Thymus (tissue), 11 donors: ENCODE results near the gene NOS3. TPM values are rescaled to one million over a fixed set of nuclear protein-coding genes. Genes with fewer than 3 reads are reported as not detected.
A peak's percentile ranks its signal among the peaks of the same experiment; 100 is the strongest.

Experiments
- DNase-seq, 9 donors: peaks; one replicate each; pipeline ENCODE4 v3.0.0-alpha.2; 2013; ENCODE audit warnings: low spot score in 9 of 9, low read depth in 6 of 9, missing footprints in 1 of 9
- H3K27ac ChIP-seq, 2 donors: one replicate each; pipeline ENCODE4 v1.5.1; 2013; ENCODE audit warnings: control low read depth in 1 of 2, low read depth in 1 of 2, low read length in 1 of 2, mild to moderate bottlenecking in 1 of 2, moderate library complexity in 1 of 2
- H3K27me3 ChIP-seq, 2 donors: one replicate each; pipeline ENCODE4 v1.5.1; 2013; ENCODE audit warnings: low read length in 1 of 2; ENCODE audit not compliant: control insufficient read depth in 2 of 2, insufficient read depth in 1 of 2
- H3K36me3 ChIP-seq, 2 donors: one replicate each; pipeline ENCODE4 v1.5.1; 2013; ENCODE audit warnings: low read length in 1 of 2, mild to moderate bottlenecking in 1 of 2, moderate library complexity in 1 of 2; ENCODE audit not compliant: control insufficient read depth in 2 of 2, insufficient read depth in 2 of 2
- H3K4me1 ChIP-seq, 2 donors: one replicate each; pipeline ENCODE4 v1.5.1; 2013; ENCODE audit warnings: low read length in 2 of 2; ENCODE audit not compliant: control insufficient read depth in 2 of 2, insufficient read depth in 2 of 2
- H3K4me3 ChIP-seq, 2 donors: one replicate each; pipeline ENCODE4 v1.5.1; 2013; ENCODE audit warnings: low read length in 2 of 2, control low read depth in 1 of 2, mild to moderate bottlenecking in 1 of 2
- H3K9me3 ChIP-seq, 2 donors: one replicate each; pipeline ENCODE4 v1.5.1; 2013; ENCODE audit warnings: low read length in 1 of 2, mild to moderate bottlenecking in 1 of 2; ENCODE audit not compliant: control insufficient read depth in 2 of 2, insufficient read depth in 1 of 2
- WGBS: extraction: QIAGEN DNeasy Blood & Tissue Kit; methylation state at CpG from one replicate; pipeline ENCODE4 v1.1.7; 2013; 5-methylcytosine and 5-hydroxymethylcytosine counted together
- polyA plus RNA-seq: library from polyadenylated mRNA; stranded (reverse); fragments of 200-250 nt; gene quantifications from one replicate; pipeline ENCODE4 v1.2.3, GENCODE V29; 2013
- total RNA-seq: library from RNA; stranded (reverse); fragments of 120-200 nt; gene quantifications from one replicate; pipeline ENCODE4 v1.2.4, GENCODE V29; 2013
- donor health status: healthy.

NOS3 gene
- total and polyA plus RNA-seq, 2 donors = 1.5 to 3.0 TPM

DNA sequence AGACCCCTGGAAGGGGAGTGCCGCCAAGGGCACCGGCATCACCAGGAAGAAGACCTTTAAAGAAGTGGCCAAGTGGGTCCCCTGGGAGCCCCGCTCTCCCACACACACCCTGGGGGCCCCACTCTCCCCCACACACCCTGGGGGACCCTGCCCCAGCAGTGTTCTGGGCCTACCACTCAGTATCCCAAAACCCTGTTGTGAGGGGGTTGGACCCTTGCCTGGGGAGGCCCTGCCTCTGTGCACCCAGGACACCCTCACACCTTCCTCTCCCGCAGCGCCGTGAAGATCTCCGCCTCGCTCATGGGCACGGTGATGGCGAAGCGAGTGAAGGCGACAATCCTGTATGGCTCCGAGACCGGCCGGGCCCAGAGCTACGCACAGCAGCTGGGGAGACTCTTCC lies 10.7 kb downstream of the NOS3 start:
- Histone ChIP-seq H3K36me3 (no peaks in the 10 kb centered on the region), H3K9me3 (no peaks in the 10 kb centered on the region), H3K27me3 (peaks cover 0 to 24% of the 10 kb centered on the region in 2 donors), H3K27ac (no peak overlapping the region), H3K4me3 (no peak overlapping the region), H3K4me1 (peaks cover 8 to 13% of the 10 kb centered on the region in 2 donors)
- no peak for DNase-seq
- 99% methylated on average over 16 of the region's 16 CpGs for WGBS

DNA sequence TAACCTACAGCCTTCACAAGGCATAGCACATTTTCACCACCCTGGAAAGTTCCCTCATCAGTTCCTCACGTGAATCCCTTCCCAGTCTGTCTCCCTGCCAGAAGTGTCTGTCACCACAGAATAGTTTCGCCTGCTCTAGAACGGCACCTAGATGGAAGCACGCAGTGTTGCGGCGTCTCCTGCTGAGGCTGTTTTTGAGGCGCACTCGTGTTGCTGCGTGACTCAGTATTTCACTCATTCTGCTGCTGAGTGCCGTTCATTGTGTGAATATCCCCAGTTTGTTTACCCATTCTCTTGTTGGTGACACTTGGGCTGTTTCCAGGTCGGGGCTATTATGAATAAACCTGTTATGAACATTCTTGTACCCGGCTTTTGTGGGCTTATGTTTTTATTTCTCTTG lies 12.8 kb downstream of the NOS3 start:
- H3K9me3 ChIP-seq = no peaks in the 10 kb centered on the region
- WGBS = 93% methylated on average over 12 of the region's 12 CpGs
- H3K4me1 ChIP-seq = peaks cover 3 to 15% of the 10 kb centered on the region in 2 donors
- peaks cover 0 to 23% of the 10 kb centered on the region in 2 donors for H3K27me3 ChIP-seq
- no peak overlapping the region for H3K27ac ChIP-seq
- no peaks in the 10 kb centered on the region for H3K36me3 ChIP-seq
- H3K4me3 ChIP-seq = no peak overlapping the region
- DNase-seq = no peak

DNA sequence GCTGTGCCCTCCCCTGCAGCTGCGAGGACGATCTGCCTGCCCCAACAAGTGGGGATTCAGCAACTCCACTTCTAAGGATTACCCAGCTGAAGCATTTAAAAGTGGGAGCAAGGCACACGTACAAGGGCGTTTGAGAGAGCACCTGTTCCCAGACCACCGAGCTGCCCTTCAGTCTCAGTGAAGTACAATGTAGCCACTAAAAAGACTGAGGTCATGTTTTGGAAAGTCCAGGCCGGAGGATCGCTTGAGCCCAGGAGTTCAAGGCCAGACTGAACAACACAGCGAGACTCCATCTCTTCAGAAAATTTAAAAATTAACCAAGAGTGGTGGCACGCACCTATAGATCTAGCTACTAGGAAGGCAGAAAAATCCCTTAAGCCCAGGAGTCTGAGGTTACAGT lies 14.7 kb downstream of the NOS3 start:
- WGBS = 82% methylated on average over 9 of the region's 9 CpGs
- peaks cover 3 to 30% of the 10 kb centered on the region in 2 donors for H3K4me1 ChIP-seq

DNA sequence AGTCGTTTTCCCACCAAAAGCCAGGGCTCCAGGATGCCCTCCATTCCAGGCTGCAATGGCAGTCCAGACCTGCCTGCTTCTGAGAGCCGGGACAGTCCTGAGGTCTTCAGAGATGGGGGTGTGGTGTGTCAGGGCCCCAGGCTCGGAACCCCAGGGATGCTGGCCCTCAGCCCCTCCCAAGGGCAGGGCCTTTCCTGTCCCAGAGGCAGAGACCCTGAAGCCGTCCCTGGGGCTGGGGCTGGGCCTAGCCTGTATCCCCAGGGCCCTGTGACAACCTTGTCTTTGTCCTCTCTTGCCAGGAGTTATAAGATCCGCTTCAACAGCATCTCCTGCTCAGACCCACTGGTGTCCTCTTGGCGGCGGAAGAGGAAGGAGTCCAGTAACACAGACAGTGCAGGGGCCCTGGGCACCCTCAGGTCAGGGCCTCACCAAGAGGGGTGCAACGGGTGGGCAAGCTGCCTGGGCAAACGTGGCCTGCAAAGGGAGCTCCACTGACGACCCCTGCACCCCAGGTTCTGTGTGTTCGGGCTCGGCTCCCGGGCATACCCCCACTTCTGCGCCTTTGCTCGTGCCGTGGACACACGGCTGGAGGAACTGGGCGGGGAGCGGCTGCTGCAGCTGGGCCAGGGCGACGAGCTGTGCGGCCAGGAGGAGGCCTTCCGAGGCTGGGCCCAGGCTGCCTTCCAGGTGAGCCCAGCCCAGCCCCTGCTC lies 15.9 kb downstream of the NOS3 start:
- Histone ChIP-seq H3K36me3 (no peaks in the 10 kb centered on the region), H3K4me1 (peaks cover 3 to 35% of the 10 kb centered on the region in 2 donors), H3K4me3 (no peak overlapping the region), H3K9me3 (peaks cover 0 to 4% of the 10 kb centered on the region in 2 donors), H3K27me3 (peaks cover 4 to 50% of the 10 kb centered on the region in 2 donors), H3K27ac (no peak overlapping the region)
- no peak for DNase-seq
- WGBS = 92% methylated on average over 23 of the region's 23 CpGs

More for the DNA sequence above, 14.7 kb downstream of the NOS3 start:
- DNase-seq = no peak
- no peak overlapping the region for H3K4me3 ChIP-seq
- H3K27ac ChIP-seq = no peak overlapping the region
- no peaks in the 10 kb centered on the region for H3K36me3 ChIP-seq
- peaks cover 0 to 4% of the 10 kb centered on the region in 2 donors for H3K9me3 ChIP-seq
- peaks cover 4 to 39% of the 10 kb centered on the region in 2 donors for H3K27me3 ChIP-seq

DNA sequence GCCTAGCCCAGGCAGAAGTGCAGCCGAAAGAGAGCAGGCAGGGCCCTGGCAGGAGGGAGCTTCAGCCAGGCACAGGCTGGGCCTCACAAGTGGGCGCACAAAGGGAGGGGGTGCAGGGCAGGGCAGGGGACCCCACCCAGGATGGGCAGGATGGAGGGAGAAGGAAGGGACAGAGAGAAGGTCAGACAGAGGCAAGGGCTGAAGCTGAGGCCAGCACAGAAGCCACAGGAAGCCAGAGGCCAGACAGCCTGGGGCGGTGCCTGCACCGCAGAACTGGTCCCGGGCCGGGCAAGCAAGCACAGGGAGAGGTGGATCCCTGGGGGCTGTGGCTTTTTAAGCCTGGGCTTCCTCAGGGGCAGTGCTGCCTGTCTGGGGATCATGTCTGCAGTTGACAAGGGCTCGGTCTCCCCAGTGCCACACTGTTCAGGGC lies 16.7 kb downstream of the NOS3 start:
- WGBS = 96% methylated on average over 7 of the region's 7 CpGs
- H3K36me3 ChIP-seq = no peaks in the 10 kb centered on the region
- DNase-seq = no peak
- no peak overlapping the region for H3K4me3 ChIP-seq
- peaks cover 3 to 39% of the 10 kb centered on the region in 2 donors for H3K4me1 ChIP-seq
- H3K27ac ChIP-seq = no peak overlapping the region
- peaks cover 0 to 4% of the 10 kb centered on the region in 2 donors for H3K9me3 ChIP-seq
- peaks cover 6 to 57% of the 10 kb centered on the region in 2 donors for H3K27me3 ChIP-seq

DNA sequence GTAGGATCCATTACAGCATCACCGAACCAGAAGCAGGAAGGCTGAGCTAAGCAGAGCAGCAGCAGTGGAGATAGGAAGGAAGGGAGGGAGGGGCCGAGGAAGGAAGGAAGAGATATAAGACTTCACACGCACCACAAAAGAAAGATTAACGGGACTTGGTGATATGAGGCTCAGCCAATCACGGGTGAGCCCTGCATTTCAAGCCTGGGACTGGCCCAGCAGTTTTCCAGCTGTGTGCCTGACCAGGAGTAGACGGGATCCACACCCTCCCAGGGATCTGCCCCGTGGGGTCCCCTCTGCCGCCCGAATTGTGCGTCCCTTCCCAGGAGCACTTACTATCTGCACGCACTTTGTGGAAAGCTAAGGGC lies 17.3 kb downstream of the NOS3 start:
- Histone ChIP-seq H3K4me1 (peaks cover 3 to 42% of the 10 kb centered on the region in 2 donors), H3K4me3 (peak overlapping the region; percentile 32 to 43), H3K9me3 (peaks cover 0 to 8% of the 10 kb centered on the region in 2 donors), H3K27me3 (peaks cover 9 to 64% of the 10 kb centered on the region in 2 donors), H3K36me3 (no peaks in the 10 kb centered on the region), H3K27ac (peak overlapping the region; percentile 6 to 43)
- WGBS = 32% methylated on average over 11 of the region's 11 CpGs
- peak in 1 of 9 donors; percentile 71 for DNase-seq

DNA sequence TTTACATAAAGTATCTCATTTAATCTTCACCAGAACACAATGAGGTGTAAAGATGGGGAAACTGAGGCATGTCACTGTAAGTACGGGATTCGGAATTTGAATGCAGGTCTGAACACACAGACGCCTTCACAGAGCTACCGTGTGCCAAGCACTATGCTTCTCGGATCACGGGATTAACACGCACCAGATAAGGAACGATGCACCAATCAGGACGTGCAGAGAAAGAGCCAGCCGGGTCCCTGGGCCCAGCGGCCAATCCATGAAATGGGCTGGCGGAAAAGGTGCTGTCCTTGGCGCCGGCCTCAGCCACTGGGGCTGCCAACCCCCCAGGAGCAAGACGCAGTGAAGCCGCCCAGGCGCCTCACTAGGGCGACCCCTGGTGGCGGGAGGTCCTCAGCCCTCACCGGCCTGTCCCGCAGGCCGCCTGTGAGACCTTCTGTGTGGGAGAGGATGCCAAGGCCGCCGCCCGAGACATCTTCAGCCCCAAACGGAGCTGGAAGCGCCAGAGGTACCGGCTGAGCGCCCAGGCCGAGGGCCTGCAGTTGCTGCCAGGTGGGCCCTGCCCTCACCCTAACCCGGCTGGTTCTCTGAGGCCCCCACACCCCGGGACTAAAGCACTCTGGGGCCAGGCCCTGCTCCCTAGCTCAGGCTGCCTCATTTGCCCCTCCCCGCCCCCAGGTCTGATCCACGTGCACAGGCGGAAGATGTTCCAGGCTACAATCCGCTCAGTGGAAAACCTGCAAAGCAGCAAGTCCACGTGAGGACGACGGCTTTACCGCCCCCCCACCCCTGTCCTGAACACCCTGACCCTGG lies 17.9 kb downstream of the NOS3 start:
- Histone ChIP-seq H3K27me3 (peaks cover 12 to 69% of the 10 kb centered on the region in 2 donors), H3K27ac (peak overlapping the region in 1 of 2 donors; percentile 43), H3K4me3 (peak overlapping the region; percentile 32 to 43), H3K4me1 (peaks cover 5 to 48% of the 10 kb centered on the region in 2 donors), H3K36me3 (no peaks in the 10 kb centered on the region), H3K9me3 (peaks cover 0 to 11% of the 10 kb centered on the region in 2 donors)
- peak in 3 of 9 donors; percentile 38 to 67 (median 65) for DNase-seq
- 61% methylated on average over 40 of the region's 40 CpGs for WGBS

DNA sequence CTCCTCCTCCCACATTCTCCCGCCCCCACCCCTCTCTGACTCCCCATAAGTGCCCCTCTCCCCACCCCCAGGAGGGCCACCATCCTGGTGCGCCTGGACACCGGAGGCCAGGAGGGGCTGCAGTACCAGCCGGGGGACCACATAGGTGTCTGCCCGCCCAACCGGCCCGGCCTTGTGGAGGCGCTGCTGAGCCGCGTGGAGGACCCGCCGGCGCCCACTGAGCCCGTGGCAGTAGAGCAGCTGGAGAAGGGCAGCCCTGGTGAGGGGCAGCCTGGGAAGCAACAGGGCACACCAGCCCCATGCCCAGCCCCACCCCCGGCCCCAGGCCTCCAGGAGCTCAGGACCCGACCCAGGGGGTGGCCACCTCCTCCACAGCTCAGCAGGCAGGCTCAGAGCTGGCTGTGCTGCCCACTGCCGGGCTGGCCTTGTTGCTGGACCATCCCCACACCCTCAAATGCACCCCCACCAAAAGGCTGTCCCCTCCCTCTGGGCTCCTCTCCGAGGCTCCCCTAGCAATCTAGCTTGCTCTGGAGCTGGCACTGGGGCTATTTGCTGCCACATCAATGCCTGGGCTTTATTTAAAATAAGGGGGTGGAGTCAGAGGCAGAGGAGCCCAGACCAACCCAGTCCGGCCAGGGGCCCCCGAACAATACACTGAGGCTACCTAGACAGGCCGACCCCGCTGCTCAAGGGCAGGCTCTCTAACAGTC lies 18.7 kb downstream of the NOS3 start:
- no peaks in the 10 kb centered on the region for H3K36me3 ChIP-seq
- H3K27me3 ChIP-seq = peaks cover 12 to 76% of the 10 kb centered on the region in 2 donors
- DNase-seq = no peak
- no peak overlapping the region for H3K4me3 ChIP-seq
- WGBS = 85% methylated on average over 22 of the region's 22 CpGs
- no peak overlapping the region for H3K27ac ChIP-seq
- peaks cover 0 to 16% of the 10 kb centered on the region in 2 donors for H3K9me3 ChIP-seq
- peaks cover 5 to 56% of the 10 kb centered on the region in 2 donors for H3K4me1 ChIP-seq

DNA sequence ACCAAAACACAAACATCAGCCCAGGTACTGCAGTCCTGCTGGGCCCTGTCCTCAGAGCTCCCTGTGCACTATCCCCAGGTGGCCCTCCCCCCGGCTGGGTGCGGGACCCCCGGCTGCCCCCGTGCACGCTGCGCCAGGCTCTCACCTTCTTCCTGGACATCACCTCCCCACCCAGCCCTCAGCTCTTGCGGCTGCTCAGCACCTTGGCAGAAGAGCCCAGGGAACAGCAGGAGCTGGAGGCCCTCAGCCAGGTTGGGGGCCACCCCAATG lies 19.2 kb downstream of the NOS3 start:
- Histone ChIP-seq H3K36me3 (no peaks in the 10 kb centered on the region), H3K9me3 (peaks cover 0 to 16% of the 10 kb centered on the region in 2 donors), H3K27me3 (peaks cover 12 to 77% of the 10 kb centered on the region in 2 donors), H3K27ac (no peak overlapping the region), H3K4me3 (no peak overlapping the region), H3K4me1 (peaks cover 5 to 60% of the 10 kb centered on the region in 2 donors)
- WGBS = 65% methylated on average over 7 of the region's 7 CpGs
- DNase-seq = no peak
